HG03442 (cell line): ENCODE data around the gene ZNF800.
A peak's percentile ranks its signal among the peaks of the same experiment; 100 is the strongest.

Experiments
- ATAC-seq: cut with Tn5 transposase; IDR thresholded peaks from one replicate; pipeline ENCODE4 v1.9.1; 2021; ENCODE audit warnings: mild to moderate bottlenecking, moderate library complexity; ENCODE audit not compliant: unreplicated experiment

The ZNF800 gene

GRCh38 chr7:127391591-127392181, 822 bp downstream of the ZNF800 start:
- peak; percentile 37 for ATAC-seq

GRCh38 chr7:127390817-127391590, 1.5 kb downstream of the ZNF800 start:
- ATAC-seq = no peak

- no peak for ATAC-seq
Observed at GRCh38 chr7:127390186-127390816, 2.2 kb downstream of the ZNF800 start.

GRCh38 chr7:127389321-127389720, 3.2 kb downstream of the ZNF800 start:
- no peak for ATAC-seq

- ATAC-seq = no peak
Observed at GRCh38 chr7:127387974-127388373, 4.5 kb downstream of the ZNF800 start.

GRCh38 chr7:127383123-127383835, 9.2 kb downstream of the ZNF800 start:
- no peak for ATAC-seq

- ATAC-seq = no peak
Observed at GRCh38 chr7:127382301-127383085, 10.0 kb downstream of the ZNF800 start.

- no peak for ATAC-seq
Observed at GRCh38 chr7:127380479-127380878, 12.0 kb downstream of the ZNF800 start.

- ATAC-seq = no peak
Observed at GRCh38 chr7:127379642-127380041, 12.9 kb downstream of the ZNF800 start.

GRCh38 chr7:127378537-127378936, 14.0 kb downstream of the ZNF800 start:
- no peak for ATAC-seq

GRCh38 chr7:127377425-127377824, 15.1 kb downstream of the ZNF800 start:
- ATAC-seq = no peak

GRCh38 chr7:127375631-127376030, 16.9 kb downstream of the ZNF800 start:
- ATAC-seq = no peak

- no peak for ATAC-seq
Observed at GRCh38 chr7:127367679-127368078, 24.8 kb downstream of the ZNF800 start.

- ATAC-seq = no peak
Observed at GRCh38 chr7:127366680-127367079, 25.8 kb downstream of the ZNF800 start.

GRCh38 chr7:127365957-127366315, 26.6 kb downstream of the ZNF800 start:
- no peak for ATAC-seq

- ATAC-seq = no peak
Observed at GRCh38 chr7:127365164-127365956, 27.1 kb downstream of the ZNF800 start.

- ATAC-seq = no peak
Observed at GRCh38 chr7:127362364-127363027, 30.0 kb downstream of the ZNF800 start.

- no peak for ATAC-seq
Observed at GRCh38 chr7:127361736-127362135, 30.8 kb downstream of the ZNF800 start.

- no peak for ATAC-seq
Observed at GRCh38 chr7:127359011-127359410, 33.5 kb downstream of the ZNF800 start.
